Measurements from ENCODE around the gene LDLRAD3. TPM values are rescaled to one million over a fixed set of nuclear protein-coding genes. Genes with fewer than 3 reads are reported as not detected.

The LDLRAD3 gene
- total and polyA plus RNA-seq, 9 donors = 14.5 to 32.4 (median 17.2) TPM

GRCh38 chr11:36135076-36135475 is 191.2 kb downstream of the LDLRAD3 start:
- no peaks in the 10 kb centered on the region for H3K9me3 ChIP-seq
- no peaks in the 10 kb centered on the region for H3K27me3 ChIP-seq
- H3K36me3 ChIP-seq = no peaks in the 10 kb centered on the region
- no peak overlapping the region for H3K4me3 ChIP-seq
- no peak overlapping the region for H3K27ac ChIP-seq
- 26 to 37% (median 36%) methylated on average over 2 of the region's 2 CpGs for WGBS, 3 donors
- no peak for DNase-seq
- intact Hi-C loops (cut with DNase I) = loop anchor here in 2 of 4 donors (10.0 kb wide), 2 partner anchors 310 to 520 kb away; partner anchors contain the start of gene FJX1 (in 1 of the 2)
- H3K4me1 ChIP-seq (ENCODE audit: insufficient read depth) = no peaks in the 10 kb centered on the region
- no peak for TF ChIP-seq POLR2A (IDR thresholded peaks at IDR 0.05)
- TF ChIP-seq CTCF (IDR thresholded peaks at IDR 0.05) = no peak
- TF ChIP-seq EP300 (IDR thresholded peaks at IDR 0.05) = no peak

GRCh38 chr11:36139767-36140166 is 195.9 kb downstream of the LDLRAD3 start:
- intact Hi-C loops (cut with DNase I) = loop anchor here in 2 of 4 donors (10.0 kb wide), 2 partner anchors 315 to 525 kb away; partner anchors contain the start of gene FJX1 (in 1 of the 2)
- Histone ChIP-seq H3K9me3 (no peaks in the 10 kb centered on the region), H3K4me1 (ENCODE audit: insufficient read depth) (no peaks in the 10 kb centered on the region), H3K27me3 (no peaks in the 10 kb centered on the region), H3K27ac (no peak overlapping the region), H3K36me3 (no peaks in the 10 kb centered on the region), H3K4me3 (no peak overlapping the region)
- no peak for DNase-seq
- WGBS, 3 donors = 91 to 96% (median 93%) methylated on average over 3 of the region's 3 CpGs
- no peak for TF ChIP-seq EP300 (IDR thresholded peaks at IDR 0.05)
- TF ChIP-seq CTCF (IDR thresholded peaks at IDR 0.05) = no peak
- no peak for TF ChIP-seq POLR2A (IDR thresholded peaks at IDR 0.05)

- no peaks in the 10 kb centered on the region for H3K36me3 ChIP-seq
- TF ChIP-seq EP300 (IDR thresholded peaks at IDR 0.05) (no peak), POLR2A (IDR thresholded peaks at IDR 0.05) (no peak), CTCF (IDR thresholded peaks at IDR 0.05) (no peak)
- no peak for DNase-seq
- H3K9me3 ChIP-seq = no peaks in the 10 kb centered on the region
- 72 to 76% (median 73%) methylated on average over 12 of the region's 12 CpGs for WGBS, 3 donors
- no peak overlapping the region for H3K4me3 ChIP-seq
- H3K27me3 ChIP-seq = no peaks in the 10 kb centered on the region
- intact Hi-C loops (cut with DNase I) = no loop called here
- H3K4me1 ChIP-seq (ENCODE audit: insufficient read depth) = no peaks in the 10 kb centered on the region
- no peak overlapping the region for H3K27ac ChIP-seq
Measured at GRCh38 chr11:36141196-36141953, 197.5 kb downstream of the LDLRAD3 start.

- no peak overlapping the region for H3K4me3 ChIP-seq
- intact Hi-C loops (cut with DNase I) = no loop called here
- DNase-seq = no peak
- H3K27ac ChIP-seq = no peak overlapping the region
- no peaks in the 10 kb centered on the region for H3K9me3 ChIP-seq
- H3K27me3 ChIP-seq = no peaks in the 10 kb centered on the region
- H3K36me3 ChIP-seq = no peaks in the 10 kb centered on the region
- TF ChIP-seq POLR2A (IDR thresholded peaks at IDR 0.05) = no peak
- no peak for TF ChIP-seq EP300 (IDR thresholded peaks at IDR 0.05)
- no peak for TF ChIP-seq CTCF (IDR thresholded peaks at IDR 0.05)
- 82 to 95% (median 89%) methylated on average over 2 of the region's 2 CpGs for WGBS, 3 donors
- H3K4me1 ChIP-seq (ENCODE audit: insufficient read depth) = no peaks in the 10 kb centered on the region
Measured at GRCh38 chr11:36141956-36142355, 198.1 kb downstream of the LDLRAD3 start.

Measured in ovary (tissue), 9 donors.